Endodermal cell (in vitro differentiated cells): ENCODE results near the gene CCDC78. TPM values are rescaled to one million over a fixed set of nuclear protein-coding genes. Genes with fewer than 3 reads are reported as not detected.

ENCODE experiments used
- DNase-seq: peaks from one replicate; pipeline ENCODE4 v3.0.0-alpha.2; 2017
- H3K27ac ChIP-seq: 2 replicates; pipeline ENCODE4 v1.5.1; 2013; ENCODE audit warnings: mild to moderate bottlenecking, low read depth, low read length, moderate library complexity
- H3K27me3 ChIP-seq: 2 replicates; pipeline ENCODE4 v1.6.1; 2013; ENCODE audit warnings: mild to moderate bottlenecking, low read length, moderate library complexity; ENCODE audit not compliant: insufficient read depth, control insufficient read depth, poor library complexity, severe bottlenecking
- H3K36me3 ChIP-seq: 2 replicates; pipeline ENCODE4 v1.7.0; 2013; ENCODE audit warnings: mild to moderate bottlenecking, low read length, moderate library complexity; ENCODE audit not compliant: control insufficient read depth, insufficient read depth
- H3K4me1 ChIP-seq: one replicate; pipeline ENCODE4 v1.7.0; 2013; ENCODE audit warnings: low read length; ENCODE audit not compliant: control insufficient read depth, insufficient read depth
- H3K4me3 ChIP-seq: 2 replicates; pipeline ENCODE4 v1.5.1; 2013; ENCODE audit warnings: mild to moderate bottlenecking, low read length, moderate library complexity
- H3K9ac ChIP-seq: 2 replicates; pipeline ENCODE4 v1.6.1; 2013; ENCODE audit warnings: mild to moderate bottlenecking, low read length, moderate library complexity; ENCODE audit not compliant: poor library complexity, severe bottlenecking; ENCODE audit errors: extremely low read depth
- H3K9me3 ChIP-seq: 2 replicates; pipeline ENCODE4 v1.6.1; 2013; ENCODE audit warnings: mild to moderate bottlenecking, low read length, moderate library complexity; ENCODE audit not compliant: control insufficient read depth
- H3K27ac Mint-ChIP-seq: 2 replicates; pipeline ENCODE4 v1.8.0; 2020; ENCODE audit warnings: mixed read lengths
- H3K27me3 Mint-ChIP-seq: 2 replicates; pipeline ENCODE4 v1.8.0; 2021; ENCODE audit warnings: mild to moderate bottlenecking, mixed read lengths; ENCODE audit not compliant: insufficient read depth
- H3K36me3 Mint-ChIP-seq: 2 replicates; pipeline ENCODE4 v1.8.0; 2020; ENCODE audit warnings: low read depth, mixed read lengths
- H3K4me1 Mint-ChIP-seq: 2 replicates; pipeline ENCODE4 v1.8.0; 2020; ENCODE audit warnings: mixed read lengths
- H3K4me3 Mint-ChIP-seq: 2 replicates; pipeline ENCODE4 v1.8.0; 2020; ENCODE audit warnings: mild to moderate bottlenecking, moderate library complexity, mixed read lengths
- H3K9me3 Mint-ChIP-seq: 2 replicates; pipeline ENCODE4 v1.8.0; 2020; ENCODE audit warnings: mild to moderate bottlenecking, mixed read lengths
- WGBS, 2 experiments: methylation state at CpG; one replicate each; pipeline versions ENCODE4 v1.1.5 to v1.1.7; 2013; ENCODE audit warnings: missing lambda C conversion rate in 2 of 2, mixed read lengths in 1 of 2; ENCODE audit not compliant: insufficient coverage in 1 of 2, insufficient read length in 1 of 2; 5-methylcytosine and 5-hydroxymethylcytosine counted together
- total RNA-seq, 2 donors: library from RNA; stranded (reverse); fragmentation: NEBNext Ultra II Directional in 1 of 2; extraction: Animal tissue kit (Norgen Biotek cat#: 25700) in 1 of 2; gene quantifications; 2 replicates in 1 of 2; 3 replicates in 1 of 2; pipeline ENCODE4 v1.2.1, GENCODE V29; 2021
- TF ChIP-seq, protein P1 (sequence below): fragments of 200-600 bp; sonication (generic); conservative IDR thresholded peaks from 2 replicates; pipeline ENCODE4 v1.5.0; 2021; ENCODE audit warnings: antibody characterized with exemption, mild to moderate bottlenecking

Gene CCDC78
- total RNA-seq, 2 donors from 2014 or later: 6.5 to 8.1 TPM

DNA sequence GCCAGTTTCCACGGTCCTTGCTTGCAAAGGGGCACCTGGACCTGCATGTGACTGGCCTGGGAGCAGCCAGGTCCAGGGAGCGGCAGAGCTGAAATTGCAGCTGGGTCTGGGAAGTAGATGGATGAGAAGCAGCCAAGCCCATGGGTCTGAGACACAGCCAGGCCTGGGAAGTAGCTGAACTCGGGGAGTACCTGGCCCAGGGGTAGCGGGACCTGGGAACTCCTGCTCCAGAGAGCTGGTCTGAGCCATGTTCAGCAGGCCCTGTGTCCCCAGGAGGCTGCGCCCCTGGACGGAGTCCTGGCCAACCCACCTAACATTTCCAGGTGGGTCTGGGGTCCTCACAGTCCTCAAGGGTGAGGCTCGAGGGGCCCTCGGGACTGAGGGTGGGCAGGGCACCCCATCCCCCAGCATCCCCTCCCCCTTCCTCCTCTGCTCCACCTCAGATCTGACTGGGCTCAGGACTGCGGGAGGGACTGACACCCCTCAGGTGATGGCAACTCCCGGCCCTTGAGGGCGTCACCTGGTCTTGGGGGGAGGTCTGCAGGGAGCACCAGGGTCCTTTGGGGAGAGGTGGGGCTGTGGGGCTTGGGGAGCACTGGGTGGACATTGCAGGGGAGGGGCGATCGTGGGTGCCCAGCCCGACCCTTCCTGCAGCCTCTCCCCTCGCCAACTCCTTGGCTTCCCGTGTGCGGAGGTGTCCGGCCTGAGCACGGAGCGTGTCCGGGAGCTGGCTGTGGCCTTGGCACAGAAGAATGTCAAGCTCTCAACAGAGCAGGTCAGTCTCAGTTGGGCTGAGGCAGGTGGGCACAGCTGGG, 37.3 kb upstream of the CCDC78 start:
- 93 to 94% methylated on average over 9 to 19 of the region's 21 CpGs for WGBS, 2 experiments

GRCh38 chr16:762595-763268, 36.5 kb upstream of the CCDC78 start:
- no peaks in the 10 kb centered on the region for H3K36me3 Mint-ChIP-seq

More for the DNA sequence above, 37.3 kb upstream of the CCDC78 start:
- Histone ChIP-seq H3K9ac (no peak overlapping the region), H3K27ac (no peak overlapping the region), H3K9me3 (no peaks in the 10 kb centered on the region), H3K36me3 (no peaks in the 10 kb centered on the region), H3K27me3 (no peaks in the 10 kb centered on the region), H3K4me1 (no peaks in the 10 kb centered on the region), H3K4me3 (no peak overlapping the region)
- no peaks in the 10 kb centered on the region for H3K36me3 Mint-ChIP-seq
- H3K4me1 Mint-ChIP-seq: no peaks in the 10 kb centered on the region
- no peak for DNase-seq
- H3K9me3 Mint-ChIP-seq: no peaks in the 10 kb centered on the region
- H3K4me3 Mint-ChIP-seq: no peak overlapping the region
- no peaks in the 10 kb centered on the region for H3K27me3 Mint-ChIP-seq
- no peak overlapping the region for H3K27ac Mint-ChIP-seq
- TF ChIP-seq, protein P1, sequence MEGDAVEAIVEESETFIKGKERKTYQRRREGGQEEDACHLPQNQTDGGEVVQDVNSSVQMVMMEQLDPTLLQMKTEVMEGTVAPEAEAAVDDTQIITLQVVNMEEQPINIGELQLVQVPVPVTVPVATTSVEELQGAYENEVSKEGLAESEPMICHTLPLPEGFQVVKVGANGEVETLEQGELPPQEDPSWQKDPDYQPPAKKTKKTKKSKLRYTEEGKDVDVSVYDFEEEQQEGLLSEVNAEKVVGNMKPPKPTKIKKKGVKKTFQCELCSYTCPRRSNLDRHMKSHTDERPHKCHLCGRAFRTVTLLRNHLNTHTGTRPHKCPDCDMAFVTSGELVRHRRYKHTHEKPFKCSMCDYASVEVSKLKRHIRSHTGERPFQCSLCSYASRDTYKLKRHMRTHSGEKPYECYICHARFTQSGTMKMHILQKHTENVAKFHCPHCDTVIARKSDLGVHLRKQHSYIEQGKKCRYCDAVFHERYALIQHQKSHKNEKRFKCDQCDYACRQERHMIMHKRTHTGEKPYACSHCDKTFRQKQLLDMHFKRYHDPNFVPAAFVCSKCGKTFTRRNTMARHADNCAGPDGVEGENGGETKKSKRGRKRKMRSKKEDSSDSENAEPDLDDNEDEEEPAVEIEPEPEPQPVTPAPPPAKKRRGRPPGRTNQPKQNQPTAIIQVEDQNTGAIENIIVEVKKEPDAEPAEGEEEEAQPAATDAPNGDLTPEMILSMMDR: no peak

GRCh38 chr16:761625-762513, 35.6 kb upstream of the CCDC78 start:
- Mint-ChIP-seq H3K4me1 (no peaks in the 10 kb centered on the region), H3K9me3 (no peaks in the 10 kb centered on the region), H3K27me3 (no peaks in the 10 kb centered on the region), H3K4me3 (no peak overlapping the region), H3K27ac (no peak overlapping the region), H3K36me3 (no peaks in the 10 kb centered on the region)
- Histone ChIP-seq H3K9me3 (no peaks in the 10 kb centered on the region), H3K36me3 (no peaks in the 10 kb centered on the region), H3K27ac (no peak overlapping the region), H3K4me1 (no peaks in the 10 kb centered on the region), H3K9ac (no peak overlapping the region), H3K4me3 (no peak overlapping the region), H3K27me3 (no peaks in the 10 kb centered on the region)
- DNase-seq: no peak
- 90 to 92% methylated on average over 9 to 22 of the region's 22 CpGs for WGBS, 2 experiments
- TF ChIP-seq, protein P1: no peak

More at GRCh38 chr16:762595-763268, 36.5 kb upstream of the CCDC78 start:
- Histone ChIP-seq H3K36me3 (no peaks in the 10 kb centered on the region), H3K4me1 (no peaks in the 10 kb centered on the region), H3K9me3 (no peaks in the 10 kb centered on the region), H3K27me3 (no peaks in the 10 kb centered on the region), H3K4me3 (no peak overlapping the region), H3K27ac (no peak overlapping the region), H3K9ac (no peak overlapping the region)
- Mint-ChIP-seq H3K4me3 (no peak overlapping the region), H3K27ac (no peak overlapping the region), H3K27me3 (no peaks in the 10 kb centered on the region), H3K4me1 (no peaks in the 10 kb centered on the region), H3K9me3 (no peaks in the 10 kb centered on the region)
- no peak for DNase-seq
- WGBS, 2 experiments: 88 to 92% methylated on average over 9 to 17 of the region's 17 CpGs
- TF ChIP-seq, protein P1: no peak
